HEK293 (cell line): ENCODE results near the gene UBL4A.

ENCODE experiments used
- IKZF3 ChIP-seq: fragments of 450-650 bp; IDR thresholded peaks from 2 replicates; pipeline ENCODE4 v1.5.0; 2018; ENCODE audit warnings: missing biosample characterization, mild to moderate bottlenecking, missing genetic modification characterization, moderate library complexity
- REST ChIP-seq: fragments of 450-650 bp; formaldehyde crosslinking; IDR thresholded peaks from 2 replicates; pipeline ENCODE4 v1.5.1; 2016; ENCODE audit warnings: missing biosample characterization, missing genetic modification characterization
- ZBTB20 ChIP-seq: fragments of 450-650 bp; formaldehyde crosslinking; IDR thresholded peaks from 2 replicates; pipeline ENCODE4 v1.5.1; 2016; ENCODE audit warnings: missing biosample characterization, missing genetic modification characterization
- ZNF623 ChIP-seq: fragments of 450-650 bp; formaldehyde crosslinking; IDR thresholded peaks from 2 replicates; pipeline ENCODE4 v1.5.1; 2016; ENCODE audit warnings: missing biosample characterization, missing genetic modification characterization
- TF ChIP-seq, protein P1 (sequence below): fragments of 450-650 bp; formaldehyde crosslinking; IDR thresholded peaks from 2 replicates; pipeline ENCODE4 v1.5.1; 2016; ENCODE audit warnings: missing biosample characterization, missing genetic modification characterization
- TF ChIP-seq, protein P2 (sequence below): fragments of 450-650 bp; formaldehyde crosslinking; IDR thresholded peaks from 2 replicates; pipeline ENCODE4 v1.5.1; 2016; ENCODE audit warnings: missing biosample characterization, missing genetic modification characterization

DNA sequence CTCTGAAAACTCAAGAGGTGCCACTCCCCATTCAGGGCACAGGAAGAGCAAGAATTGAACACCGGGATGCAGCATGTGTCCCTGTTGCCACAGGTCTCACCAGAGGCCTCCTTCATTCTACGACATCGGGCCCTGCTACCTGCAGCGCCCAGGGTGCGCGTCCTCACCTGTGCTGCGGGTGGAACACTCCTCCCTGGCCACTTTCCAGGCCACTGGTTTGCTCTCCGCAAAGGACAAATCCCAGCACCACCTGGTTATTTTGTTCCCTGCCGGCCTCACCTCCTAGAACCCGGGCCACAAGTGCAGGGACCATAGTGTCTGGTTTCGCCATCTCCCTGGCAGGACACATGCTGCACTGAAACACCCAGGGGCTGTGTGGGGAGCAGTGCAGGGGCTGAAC, 43.9 kb upstream of the UBL4A start:
- no peak for TF ChIP-seq ZNF623 (tag by site-specific recombination)
- no peak for TF ChIP-seq IKZF3
- no peak for TF ChIP-seq ZBTB20
- TF ChIP-seq, protein P1, sequence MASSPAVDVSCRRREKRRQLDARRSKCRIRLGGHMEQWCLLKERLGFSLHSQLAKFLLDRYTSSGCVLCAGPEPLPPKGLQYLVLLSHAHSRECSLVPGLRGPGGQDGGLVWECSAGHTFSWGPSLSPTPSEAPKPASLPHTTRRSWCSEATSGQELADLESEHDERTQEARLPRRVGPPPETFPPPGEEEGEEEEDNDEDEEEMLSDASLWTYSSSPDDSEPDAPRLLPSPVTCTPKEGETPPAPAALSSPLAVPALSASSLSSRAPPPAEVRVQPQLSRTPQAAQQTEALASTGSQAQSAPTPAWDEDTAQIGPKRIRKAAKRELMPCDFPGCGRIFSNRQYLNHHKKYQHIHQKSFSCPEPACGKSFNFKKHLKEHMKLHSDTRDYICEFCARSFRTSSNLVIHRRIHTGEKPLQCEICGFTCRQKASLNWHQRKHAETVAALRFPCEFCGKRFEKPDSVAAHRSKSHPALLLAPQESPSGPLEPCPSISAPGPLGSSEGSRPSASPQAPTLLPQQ (tag by site-specific recombination), result no peak
- no peak for TF ChIP-seq REST (tag by site-specific recombination)
- TF ChIP-seq, protein P2, sequence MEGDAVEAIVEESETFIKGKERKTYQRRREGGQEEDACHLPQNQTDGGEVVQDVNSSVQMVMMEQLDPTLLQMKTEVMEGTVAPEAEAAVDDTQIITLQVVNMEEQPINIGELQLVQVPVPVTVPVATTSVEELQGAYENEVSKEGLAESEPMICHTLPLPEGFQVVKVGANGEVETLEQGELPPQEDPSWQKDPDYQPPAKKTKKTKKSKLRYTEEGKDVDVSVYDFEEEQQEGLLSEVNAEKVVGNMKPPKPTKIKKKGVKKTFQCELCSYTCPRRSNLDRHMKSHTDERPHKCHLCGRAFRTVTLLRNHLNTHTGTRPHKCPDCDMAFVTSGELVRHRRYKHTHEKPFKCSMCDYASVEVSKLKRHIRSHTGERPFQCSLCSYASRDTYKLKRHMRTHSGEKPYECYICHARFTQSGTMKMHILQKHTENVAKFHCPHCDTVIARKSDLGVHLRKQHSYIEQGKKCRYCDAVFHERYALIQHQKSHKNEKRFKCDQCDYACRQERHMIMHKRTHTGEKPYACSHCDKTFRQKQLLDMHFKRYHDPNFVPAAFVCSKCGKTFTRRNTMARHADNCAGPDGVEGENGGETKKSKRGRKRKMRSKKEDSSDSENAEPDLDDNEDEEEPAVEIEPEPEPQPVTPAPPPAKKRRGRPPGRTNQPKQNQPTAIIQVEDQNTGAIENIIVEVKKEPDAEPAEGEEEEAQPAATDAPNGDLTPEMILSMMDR, result no peak
